H9 (cell line): ENCODE data around the gene TNFRSF18. TPM values are rescaled to one million over a fixed set of nuclear protein-coding genes. Genes with fewer than 3 reads are reported as not detected.

ENCODE experiments used
- DNase-seq: peaks from one replicate; pipeline ENCODE4 v3.0.0-alpha.2; 2017
- H2AFZ ChIP-seq: one replicate; pipeline ENCODE4 v1.6.1; 2013; ENCODE audit warnings: mild to moderate bottlenecking, low read length, control low read depth, moderate library complexity
- H2AK5ac ChIP-seq: 2 replicates; pipeline ENCODE4 v1.6.1; 2013; ENCODE audit warnings: low read length, control low read depth, mixed read lengths; ENCODE audit not compliant: insufficient read length
- H2BK120ac ChIP-seq: one replicate; pipeline ENCODE4 v1.6.1; 2013; ENCODE audit warnings: low read depth, mild to moderate bottlenecking, low read length, control low read depth, inconsistent platforms; ENCODE audit not compliant: poor library complexity, severe bottlenecking
- H2BK12ac ChIP-seq: 2 replicates; pipeline ENCODE4 v1.6.1; 2013; ENCODE audit warnings: low read length, control low read depth, mixed read lengths, low read depth; ENCODE audit not compliant: insufficient read length
- H2BK15ac ChIP-seq: 2 replicates; pipeline ENCODE4 v1.6.1; 2013; ENCODE audit warnings: low read depth, low read length, control low read depth
- H2BK20ac ChIP-seq: one replicate; pipeline ENCODE4 v1.6.1; 2013; ENCODE audit warnings: low read depth, mild to moderate bottlenecking, low read length, control low read depth, inconsistent platforms; ENCODE audit not compliant: poor library complexity, severe bottlenecking
- H2BK5ac ChIP-seq: 2 replicates; pipeline ENCODE4 v1.6.1; 2013; ENCODE audit warnings: low read length, control low read depth, mixed read lengths; ENCODE audit not compliant: insufficient read length
- H3K14ac ChIP-seq: 2 replicates; pipeline ENCODE4 v1.6.1; 2013; ENCODE audit warnings: low read length, control low read depth; ENCODE audit not compliant: insufficient read depth
- H3K18ac ChIP-seq: 2 replicates; pipeline ENCODE4 v1.6.1; 2013; ENCODE audit warnings: low read depth, mild to moderate bottlenecking, mixed read lengths, low read length, control low read depth; ENCODE audit not compliant: insufficient read length
- H3K23ac ChIP-seq: 2 replicates; pipeline ENCODE4 v1.6.1; 2013; ENCODE audit warnings: low read length, control low read depth, mixed read lengths, low read depth; ENCODE audit not compliant: insufficient read length
- H3K23me2 ChIP-seq: 2 replicates; pipeline ENCODE4 v1.6.1; 2013; ENCODE audit warnings: low read depth, mild to moderate bottlenecking, mixed read lengths, low read length, control low read depth; ENCODE audit not compliant: insufficient read length, poor library complexity, severe bottlenecking
- H3K27ac ChIP-seq: 2 replicates; pipeline ENCODE4 v1.5.1; 2013; ENCODE audit warnings: low read length, control low read depth, mixed read lengths, low read depth; ENCODE audit not compliant: insufficient read length
- H3K27me3 ChIP-seq: 2 replicates; pipeline ENCODE4 v1.6.1; 2013; ENCODE audit warnings: low read length, control low read depth, inconsistent platforms; ENCODE audit not compliant: insufficient read depth
- H3K4ac ChIP-seq: 2 replicates; pipeline ENCODE4 v1.6.1; 2013; ENCODE audit warnings: low read depth, mild to moderate bottlenecking, control low read depth, inconsistent platforms, low read length, moderate library complexity
- H3K4me1 ChIP-seq: 2 replicates; pipeline ENCODE4 v1.6.1; 2013; ENCODE audit warnings: low read length, control low read depth, inconsistent platforms; ENCODE audit not compliant: insufficient read depth
- H3K4me2 ChIP-seq: 2 replicates; pipeline ENCODE4 v1.6.1; 2013; ENCODE audit warnings: low read length, control low read depth, mixed read lengths; ENCODE audit not compliant: insufficient read length, insufficient read depth
- H3K56ac ChIP-seq: 2 replicates; pipeline ENCODE4 v1.6.1; 2013; ENCODE audit warnings: low read depth, mild to moderate bottlenecking, mixed read lengths, low read length, control low read depth; ENCODE audit not compliant: insufficient read length
- H3K79me1 ChIP-seq: 2 replicates; pipeline ENCODE4 v1.6.1; 2013; ENCODE audit warnings: low read depth, mild to moderate bottlenecking, moderate library complexity, low read length, control low read depth, inconsistent platforms; ENCODE audit not compliant: insufficient read depth, poor library complexity, severe bottlenecking
- H3K79me2 ChIP-seq: 2 replicates; pipeline ENCODE4 v1.6.1; 2013; ENCODE audit warnings: low read length, control low read depth, inconsistent platforms; ENCODE audit not compliant: insufficient read depth
- H3K9ac ChIP-seq: 2 replicates; pipeline ENCODE4 v1.6.1; 2013; ENCODE audit warnings: low read length, control low read depth, mixed read lengths; ENCODE audit not compliant: insufficient read length; ENCODE audit errors: extremely low read depth
- H3K9me3 ChIP-seq: one replicate; pipeline ENCODE4 v1.6.1; 2013; ENCODE audit warnings: low read depth, low read length, inconsistent platforms; ENCODE audit not compliant: control insufficient read depth
- H3T11ph ChIP-seq: one replicate; pipeline ENCODE4 v1.6.1; 2013; ENCODE audit warnings: mild to moderate bottlenecking, low read length, control low read depth, inconsistent platforms
- H4K20me1 ChIP-seq: one replicate; pipeline ENCODE4 v1.6.1; 2013; ENCODE audit not compliant: control insufficient read depth, insufficient read length, insufficient read depth
- H4K5ac ChIP-seq: 2 replicates; pipeline ENCODE4 v1.6.1; 2013; ENCODE audit warnings: low read depth, mild to moderate bottlenecking, mixed read lengths, low read length, control low read depth; ENCODE audit not compliant: insufficient read length
- H4K8ac ChIP-seq: replicated peaks from 2 replicates; pipeline ENCODE4 v1.6.1; 2013; ENCODE audit warnings: low read length, control low read depth, mixed read lengths, low read depth; ENCODE audit not compliant: insufficient read length
- H4K91ac ChIP-seq: 2 replicates; pipeline ENCODE4 v1.6.1; 2013; ENCODE audit warnings: low read depth, mild to moderate bottlenecking, moderate library complexity, mixed read lengths, low read length, control low read depth; ENCODE audit not compliant: insufficient read length
- H3K27ac Mint-ChIP-seq, 3 experiments: 2 replicates in 2 of 3; 3 replicates in 1 of 3; pipeline ENCODE4 v1.8.0; 2020 to 2021; ENCODE audit warnings: mixed read lengths in 3 of 3, mild to moderate bottlenecking in 1 of 3, moderate library complexity in 1 of 3
- H3K27me3 Mint-ChIP-seq: 2 replicates; pipeline ENCODE4 v1.8.0; 2021; ENCODE audit warnings: low read depth, mild to moderate bottlenecking, moderate library complexity, mixed read lengths
- H3K36me3 Mint-ChIP-seq, 3 experiments: 2 replicates in 2 of 3; 3 replicates in 1 of 3; pipeline ENCODE4 v1.8.0; 2020 to 2021; ENCODE audit warnings: low read depth in 3 of 3, mixed read lengths in 3 of 3; ENCODE audit not compliant: insufficient read depth in 1 of 3
- H3K4me1 Mint-ChIP-seq, 2 experiments: 2 replicates each; pipeline ENCODE4 v1.8.0; 2020; ENCODE audit warnings: mixed read lengths in 2 of 2
- H3K4me3 Mint-ChIP-seq, 2 experiments: 2 replicates in 1 of 2; 3 replicates in 1 of 2; pipeline ENCODE4 v1.8.0; 2020 to 2021; ENCODE audit warnings: mild to moderate bottlenecking in 2 of 2, mixed read lengths in 2 of 2, moderate library complexity in 1 of 2
- H3K9me3 Mint-ChIP-seq, 2 experiments: 2 replicates in 1 of 2; 3 replicates in 1 of 2; pipeline ENCODE4 v1.8.0; 2020; ENCODE audit warnings: mild to moderate bottlenecking in 2 of 2, mixed read lengths in 2 of 2, moderate library complexity in 1 of 2
- WGBS: extraction: QIAGEN DNeasy Blood & Tissue Kit; methylation state at CpG from one replicate; pipeline ENCODE4 v1.1.7; 2013; ENCODE audit warnings: missing lambda C conversion rate, low lambda C conversion rate, mixed read lengths; ENCODE audit not compliant: insufficient read length; ENCODE audit errors: extremely low coverage; 5-methylcytosine and 5-hydroxymethylcytosine counted together
- total RNA-seq: library from RNA; stranded (reverse); gene quantifications from 2 replicates; pipeline ENCODE4 v1.2.1, GENCODE V29; 2021
- TF ChIP-seq, protein P1 (sequence below): fragments of 200-600 bp; sonication (generic); conservative IDR thresholded peaks from 3 replicates; pipeline ENCODE4 v1.8.0; 2021; ENCODE audit warnings: antibody characterized with exemption, mild to moderate bottlenecking

Gene TNFRSF18
- total RNA-seq, 1 experiment from 2014 or later, result 2.0 TPM

DNA sequence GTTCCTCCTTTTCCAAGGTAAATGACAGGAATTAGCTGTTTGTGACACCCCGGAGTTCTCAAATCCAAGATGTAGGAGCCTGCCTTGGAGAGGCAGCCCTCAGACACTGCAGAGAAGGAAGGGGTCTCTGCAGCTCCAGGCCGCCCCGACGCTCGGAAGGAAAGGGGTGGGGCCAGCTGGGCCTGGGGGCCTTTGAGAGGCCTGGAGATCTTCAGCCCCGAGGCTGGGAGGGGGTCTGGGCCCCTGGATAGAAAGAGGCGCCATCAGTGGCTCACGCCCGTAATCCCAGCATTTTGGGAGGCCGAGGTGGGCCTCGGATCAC, 1.1 kb upstream of the TNFRSF18 start:
- Histone ChIP-seq H3K23ac (no peak overlapping the region), H3K23me2 (peaks cover 3% of the 10 kb centered on the region), H2AFZ (no peak overlapping the region), H2BK20ac (no peak overlapping the region), H3K14ac (no peak overlapping the region), H4K20me1 (no peaks in the 10 kb centered on the region), H3K4ac (no peak overlapping the region), H3K27me3 (no peaks in the 10 kb centered on the region; the same call in 1 of the 2 replicates), H3K9ac (no peak overlapping the region), H2BK120ac (no peak overlapping the region), H3K79me1 (no peaks in the 10 kb centered on the region), H2BK12ac (no peak overlapping the region), H4K8ac (no peak overlapping the region), H3T11ph (no peak overlapping the region), H2BK15ac (no peak overlapping the region), H3K79me2 (no peaks in the 10 kb centered on the region), H4K5ac (no peak overlapping the region), H3K18ac (no peak overlapping the region), H2BK5ac (no peak overlapping the region), H3K56ac (no peak overlapping the region), H3K9me3 (no peaks in the 10 kb centered on the region), H3K4me2 (no peak overlapping the region), H4K91ac (no peak overlapping the region), H2AK5ac (no peak overlapping the region), H3K4me1 (no peaks in the 10 kb centered on the region), H3K27ac (no peak overlapping the region)
- H3K4me1 Mint-ChIP-seq, result peaks cover 2 to 6% of the 10 kb centered on the region in 2 experiments; a peak in 2 of 4 replicates
- WGBS, result no CpG with 5 or more reads among the region's 11 CpGs
- H3K36me3 Mint-ChIP-seq, result no peaks in the 10 kb centered on the region
- H3K27me3 Mint-ChIP-seq, result peaks cover 20% of the 10 kb centered on the region
- TF ChIP-seq, protein P1, sequence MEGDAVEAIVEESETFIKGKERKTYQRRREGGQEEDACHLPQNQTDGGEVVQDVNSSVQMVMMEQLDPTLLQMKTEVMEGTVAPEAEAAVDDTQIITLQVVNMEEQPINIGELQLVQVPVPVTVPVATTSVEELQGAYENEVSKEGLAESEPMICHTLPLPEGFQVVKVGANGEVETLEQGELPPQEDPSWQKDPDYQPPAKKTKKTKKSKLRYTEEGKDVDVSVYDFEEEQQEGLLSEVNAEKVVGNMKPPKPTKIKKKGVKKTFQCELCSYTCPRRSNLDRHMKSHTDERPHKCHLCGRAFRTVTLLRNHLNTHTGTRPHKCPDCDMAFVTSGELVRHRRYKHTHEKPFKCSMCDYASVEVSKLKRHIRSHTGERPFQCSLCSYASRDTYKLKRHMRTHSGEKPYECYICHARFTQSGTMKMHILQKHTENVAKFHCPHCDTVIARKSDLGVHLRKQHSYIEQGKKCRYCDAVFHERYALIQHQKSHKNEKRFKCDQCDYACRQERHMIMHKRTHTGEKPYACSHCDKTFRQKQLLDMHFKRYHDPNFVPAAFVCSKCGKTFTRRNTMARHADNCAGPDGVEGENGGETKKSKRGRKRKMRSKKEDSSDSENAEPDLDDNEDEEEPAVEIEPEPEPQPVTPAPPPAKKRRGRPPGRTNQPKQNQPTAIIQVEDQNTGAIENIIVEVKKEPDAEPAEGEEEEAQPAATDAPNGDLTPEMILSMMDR, result no peak
- no peak overlapping the region for H3K27ac Mint-ChIP-seq
- H3K4me3 Mint-ChIP-seq, result no peak overlapping the region
- DNase-seq, result no peak
- H3K9me3 Mint-ChIP-seq, result no peaks in the 10 kb centered on the region
